ENCODE data around the gene WFDC1. TPM values are rescaled to one million over a fixed set of nuclear protein-coding genes. Genes with fewer than 3 reads are reported as not detected.

Gene WFDC1
- total RNA-seq, 1 donor from 2014 or later = 3.0 TPM

GRCh38 chr16:84320511-84320910 lies 25.8 kb downstream of the WFDC1 start:
- Mint-ChIP-seq H3K27me3 (ENCODE audit: low read depth) (no peaks in the 10 kb centered on the region), H3K36me3 (no peaks in the 10 kb centered on the region), H3K9me3 (no peaks in the 10 kb centered on the region), H3K4me1 (peaks cover 17% of the 10 kb centered on the region), H3K4me3 (no peak overlapping the region), H3K27ac (no peak overlapping the region)
- TF ChIP-seq CTCF (IDR thresholded peaks at IDR 0.05; ENCODE audit: unreplicated experiment) = no peak
- no peak for DNase-seq (ENCODE audit: low spot score in 2 of 2, unreplicated experiment in 2 of 2)

GRCh38 chr16:84321932-84322331 lies 27.3 kb downstream of the WFDC1 start:
- no peak for TF ChIP-seq CTCF (IDR thresholded peaks at IDR 0.05; ENCODE audit: unreplicated experiment)
- no peaks in the 10 kb centered on the region for H3K27me3 Mint-ChIP-seq (ENCODE audit: low read depth)

GRCh38 chr16:84322749-84323148 lies 28.1 kb downstream of the WFDC1 start:
- DNase-seq (ENCODE audit: low spot score in 2 of 2, unreplicated experiment in 2 of 2) = no peak
- Mint-ChIP-seq H3K27me3 (ENCODE audit: low read depth) (no peaks in the 10 kb centered on the region), H3K4me3 (no peak overlapping the region), H3K27ac (peak overlapping the region; percentile 80), H3K4me1 (peaks cover 17% of the 10 kb centered on the region), H3K36me3 (no peaks in the 10 kb centered on the region), H3K9me3 (no peaks in the 10 kb centered on the region)
- TF ChIP-seq CTCF (IDR thresholded peaks at IDR 0.05; ENCODE audit: unreplicated experiment) = no peak

More at GRCh38 chr16:84321932-84322331, 27.3 kb downstream of the WFDC1 start:
- peak overlapping the region; percentile 30 for H3K27ac Mint-ChIP-seq
- H3K4me3 Mint-ChIP-seq = no peak overlapping the region
- no peak for DNase-seq (ENCODE audit: low spot score in 2 of 2, unreplicated experiment in 2 of 2)
- peaks cover 17% of the 10 kb centered on the region for H3K4me1 Mint-ChIP-seq
- no peaks in the 10 kb centered on the region for H3K9me3 Mint-ChIP-seq
- H3K36me3 Mint-ChIP-seq = no peaks in the 10 kb centered on the region

- H3K27ac Mint-ChIP-seq = no peak overlapping the region
- H3K9me3 Mint-ChIP-seq = no peaks in the 10 kb centered on the region
- no peak overlapping the region for H3K4me3 Mint-ChIP-seq
- peaks cover 17% of the 10 kb centered on the region for H3K4me1 Mint-ChIP-seq
- no peaks in the 10 kb centered on the region for H3K27me3 Mint-ChIP-seq (ENCODE audit: low read depth)
- no peaks in the 10 kb centered on the region for H3K36me3 Mint-ChIP-seq
- TF ChIP-seq CTCF (IDR thresholded peaks at IDR 0.05; ENCODE audit: unreplicated experiment) = no peak
- no peak for DNase-seq (ENCODE audit: low spot score in 2 of 2, unreplicated experiment in 2 of 2)
Observed at GRCh38 chr16:84323606-84324005, 28.9 kb downstream of the WFDC1 start.

- Mint-ChIP-seq H3K27me3 (ENCODE audit: low read depth) (no peaks in the 10 kb centered on the region), H3K36me3 (no peaks in the 10 kb centered on the region), H3K9me3 (no peaks in the 10 kb centered on the region), H3K4me3 (no peak overlapping the region), H3K27ac (no peak overlapping the region), H3K4me1 (peaks cover 18% of the 10 kb centered on the region)
- TF ChIP-seq CTCF (IDR thresholded peaks at IDR 0.05; ENCODE audit: unreplicated experiment) = no peak
- DNase-seq (ENCODE audit: low spot score in 2 of 2, unreplicated experiment in 2 of 2) = no peak
Observed at GRCh38 chr16:84324434-84325262, 30.0 kb downstream of the WFDC1 start.

All from mesothelial cell of epicardium (in vitro differentiated cells).